Fibroblast of the aortic adventitia (primary cell): ENCODE data around the gene AQP5. TPM values are rescaled to one million over a fixed set of nuclear protein-coding genes. Genes with fewer than 3 reads are reported as not detected.

Experiments used
- DNase-seq: peaks from one replicate; pipeline ENCODE4 v3.0.0-alpha.2; 2010; ENCODE audit warnings: low read depth
- H3K4me3 ChIP-seq: 2 replicates; pipeline ENCODE4 v1.5.1; 2011; ENCODE audit warnings: low read depth, mild to moderate bottlenecking, control low read depth, low read length, moderate library complexity
- total RNA-seq: library from RNA; depleted of rRNA; stranded (reverse); fragments of >200 nt; gene quantifications from 2 replicates; pipeline ENCODE4 v1.2.3, GENCODE V29; 2012; ENCODE audit warnings: low replicate concordance
- TF ChIP-seq, protein P1 (sequence below): IDR thresholded peaks from 2 replicates; pipeline ENCODE4 v1.5.1; 2011; ENCODE audit warnings: mild to moderate bottlenecking, low read length, control low read depth, inconsistent platforms; ENCODE audit not compliant: insufficient read depth

The AQP5 gene
- total RNA-seq, 1 donor = 0.72 TPM

- H3K4me3 ChIP-seq = no peak overlapping the region
- no peak for DNase-seq
- TF ChIP-seq, protein P1, sequence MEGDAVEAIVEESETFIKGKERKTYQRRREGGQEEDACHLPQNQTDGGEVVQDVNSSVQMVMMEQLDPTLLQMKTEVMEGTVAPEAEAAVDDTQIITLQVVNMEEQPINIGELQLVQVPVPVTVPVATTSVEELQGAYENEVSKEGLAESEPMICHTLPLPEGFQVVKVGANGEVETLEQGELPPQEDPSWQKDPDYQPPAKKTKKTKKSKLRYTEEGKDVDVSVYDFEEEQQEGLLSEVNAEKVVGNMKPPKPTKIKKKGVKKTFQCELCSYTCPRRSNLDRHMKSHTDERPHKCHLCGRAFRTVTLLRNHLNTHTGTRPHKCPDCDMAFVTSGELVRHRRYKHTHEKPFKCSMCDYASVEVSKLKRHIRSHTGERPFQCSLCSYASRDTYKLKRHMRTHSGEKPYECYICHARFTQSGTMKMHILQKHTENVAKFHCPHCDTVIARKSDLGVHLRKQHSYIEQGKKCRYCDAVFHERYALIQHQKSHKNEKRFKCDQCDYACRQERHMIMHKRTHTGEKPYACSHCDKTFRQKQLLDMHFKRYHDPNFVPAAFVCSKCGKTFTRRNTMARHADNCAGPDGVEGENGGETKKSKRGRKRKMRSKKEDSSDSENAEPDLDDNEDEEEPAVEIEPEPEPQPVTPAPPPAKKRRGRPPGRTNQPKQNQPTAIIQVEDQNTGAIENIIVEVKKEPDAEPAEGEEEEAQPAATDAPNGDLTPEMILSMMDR = no peak
These were observed 17.4 kb downstream of the AQP5 start for GRCh38 chr12:49979016-49979586.

DNA sequence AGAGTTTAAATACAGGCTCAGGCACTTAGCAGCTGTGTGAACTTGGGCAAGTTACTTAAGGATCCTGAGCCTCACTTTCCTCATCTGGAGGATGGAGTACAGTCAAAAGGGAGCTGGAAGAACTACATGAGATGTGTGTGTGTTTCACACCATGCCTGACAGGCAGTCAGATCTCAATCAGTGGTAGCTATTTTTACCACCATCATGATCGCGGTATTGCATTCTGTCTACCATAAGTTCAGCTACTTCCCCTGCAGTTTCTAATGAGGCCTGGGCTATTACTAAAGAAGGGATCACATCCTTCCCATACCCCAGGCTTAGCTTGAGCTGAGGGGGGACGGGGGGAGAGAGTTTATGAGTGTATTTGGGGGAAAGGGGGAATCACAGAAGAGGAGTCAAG lies 18.1 kb downstream of the AQP5 start:
- no peak for DNase-seq
- TF ChIP-seq, protein P1 = no peak
- H3K4me3 ChIP-seq = no peak overlapping the region

DNA sequence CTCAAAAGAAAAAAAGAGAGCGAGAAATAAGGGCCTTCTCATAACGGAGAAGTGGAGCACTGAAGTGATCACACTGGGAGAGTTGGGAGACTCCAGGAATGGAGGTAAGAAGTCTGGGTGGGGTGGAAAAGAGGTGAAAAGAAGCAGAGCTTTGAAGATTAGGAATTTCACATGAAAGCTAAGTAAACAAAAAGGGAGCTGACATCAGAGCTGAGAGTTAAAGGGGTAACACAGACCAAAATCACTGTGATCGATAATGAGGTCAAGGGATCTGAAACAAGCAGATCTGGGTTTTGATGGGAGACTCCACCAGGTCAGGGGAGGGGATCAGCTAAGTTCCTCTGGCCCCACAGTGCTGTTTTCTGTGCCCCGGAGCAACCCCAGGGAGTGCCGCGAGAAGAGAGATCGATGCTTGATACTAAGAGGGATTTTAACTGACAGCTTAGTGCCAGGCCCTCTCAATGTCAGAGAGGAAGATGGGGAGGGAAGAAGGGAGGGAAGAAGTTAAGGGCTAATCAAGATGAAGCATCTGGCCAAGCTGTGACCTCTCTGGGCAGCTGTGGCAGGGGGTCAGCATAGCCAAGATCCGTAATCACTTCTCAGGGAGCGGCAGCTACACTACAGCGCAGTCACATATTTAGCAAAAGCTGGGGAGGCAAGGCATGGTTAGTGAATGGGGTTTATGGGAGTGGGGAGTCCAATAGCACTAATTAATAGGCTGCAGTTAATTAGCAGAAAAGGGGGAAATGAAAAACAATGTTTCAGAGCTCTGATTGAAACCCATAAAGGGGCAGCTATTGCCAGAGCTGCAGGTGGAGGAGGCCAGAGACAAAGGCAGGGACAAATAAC lies 19.1 kb downstream of the AQP5 start:
- H3K4me3 ChIP-seq = no peak overlapping the region
- TF ChIP-seq, protein P1 = no peak
- no peak for DNase-seq

GRCh38 chr12:49982246-49983087 lies 20.8 kb downstream of the AQP5 start:
- no peak overlapping the region for H3K4me3 ChIP-seq
- TF ChIP-seq, protein P1 = no peak
- DNase-seq = peak; percentile 32

DNA sequence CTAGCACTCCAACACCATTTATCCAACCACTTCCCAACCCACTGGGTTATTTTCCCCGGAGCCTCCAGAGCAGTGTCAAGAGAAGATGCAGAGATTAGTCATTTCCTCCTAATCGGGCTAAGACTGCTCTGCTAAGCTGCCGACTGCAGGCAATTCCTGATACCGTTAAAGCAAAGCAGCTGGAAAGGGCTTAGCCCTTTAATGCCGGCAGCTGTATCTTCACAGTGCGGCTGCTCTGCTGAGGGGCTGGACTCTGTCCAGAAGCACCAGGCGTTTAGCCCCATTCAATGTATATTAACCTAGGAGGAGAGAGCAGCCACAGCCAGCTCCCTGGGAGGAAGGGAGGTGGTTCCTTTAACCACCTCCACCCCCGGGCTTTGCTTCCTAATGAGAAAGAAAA lies 22.2 kb downstream of the AQP5 start:
- DNase-seq = peak; percentile 89
- TF ChIP-seq, protein P1 = no peak
- peak overlapping the region; percentile 9 for H3K4me3 ChIP-seq

GRCh38 chr12:49984476-49985359 lies 23.0 kb downstream of the AQP5 start:
- H3K4me3 ChIP-seq = no peak overlapping the region
- DNase-seq = no peak
- TF ChIP-seq, protein P1 = no peak
